Lower leg skin (tissue), 3 donors: Measurements from ENCODE around the gene TRPM2.

ENCODE experiments used
- POLR2A ChIP-seq, 2 donors: fragments of 450-650 bp; IDR thresholded peaks; one replicate each; pipeline ENCODE4 v1.6.1; 2016 to 2017; ENCODE audit warnings: antibody characterized with exemption in 2 of 2, mild to moderate bottlenecking in 1 of 2, moderate library complexity in 1 of 2
- TF ChIP-seq, protein P1 (sequence below), 3 donors: fragments of 450-650 bp; IDR thresholded peaks; one replicate each; pipeline ENCODE4 v1.5.1; 2016; ENCODE audit warnings: antibody characterized with exemption in 3 of 3, mild to moderate bottlenecking in 3 of 3, moderate library complexity in 2 of 3

DNA sequence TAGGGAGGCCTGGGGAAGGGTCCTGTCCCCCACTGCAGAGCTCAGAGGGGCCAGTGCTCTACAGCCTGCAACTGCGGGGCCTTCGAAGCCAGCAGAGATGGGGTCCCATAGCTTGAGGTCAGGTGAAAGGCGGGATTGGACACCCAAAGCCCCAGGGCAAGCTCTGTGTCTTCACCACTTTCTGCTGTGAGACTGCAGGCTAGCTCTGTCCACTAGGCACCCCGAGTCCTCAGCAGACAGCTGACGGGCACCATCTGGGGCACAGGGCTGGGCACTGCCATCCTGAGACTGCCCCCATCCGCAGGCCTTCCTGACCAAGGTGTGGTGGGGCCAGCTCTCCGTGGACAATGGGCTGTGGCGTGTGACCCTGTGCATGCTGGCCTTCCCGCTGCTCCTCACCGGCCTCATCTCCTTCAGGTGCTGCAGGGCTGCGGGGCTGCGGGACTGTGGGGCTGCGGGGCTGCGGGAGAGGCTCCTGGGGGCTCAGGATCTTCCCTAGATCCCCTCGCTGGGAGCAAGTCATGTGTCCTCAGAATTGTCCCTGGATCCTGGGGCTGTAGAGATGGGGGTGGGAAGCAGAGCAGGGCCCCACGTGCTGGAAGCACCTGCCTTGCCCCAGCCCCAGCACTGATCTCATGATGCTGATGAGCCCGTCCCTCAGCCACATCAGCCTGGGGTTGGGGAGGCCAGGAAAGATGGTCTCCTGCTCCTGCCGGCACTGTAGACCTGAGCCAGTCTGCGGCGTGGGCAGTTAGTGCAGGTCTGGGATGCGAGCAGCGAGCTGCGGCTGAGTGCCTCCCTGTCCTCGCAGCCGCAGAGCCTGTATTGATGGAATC is 46.8 kb downstream of the TRPM2 start:
- TF ChIP-seq, protein P1, sequence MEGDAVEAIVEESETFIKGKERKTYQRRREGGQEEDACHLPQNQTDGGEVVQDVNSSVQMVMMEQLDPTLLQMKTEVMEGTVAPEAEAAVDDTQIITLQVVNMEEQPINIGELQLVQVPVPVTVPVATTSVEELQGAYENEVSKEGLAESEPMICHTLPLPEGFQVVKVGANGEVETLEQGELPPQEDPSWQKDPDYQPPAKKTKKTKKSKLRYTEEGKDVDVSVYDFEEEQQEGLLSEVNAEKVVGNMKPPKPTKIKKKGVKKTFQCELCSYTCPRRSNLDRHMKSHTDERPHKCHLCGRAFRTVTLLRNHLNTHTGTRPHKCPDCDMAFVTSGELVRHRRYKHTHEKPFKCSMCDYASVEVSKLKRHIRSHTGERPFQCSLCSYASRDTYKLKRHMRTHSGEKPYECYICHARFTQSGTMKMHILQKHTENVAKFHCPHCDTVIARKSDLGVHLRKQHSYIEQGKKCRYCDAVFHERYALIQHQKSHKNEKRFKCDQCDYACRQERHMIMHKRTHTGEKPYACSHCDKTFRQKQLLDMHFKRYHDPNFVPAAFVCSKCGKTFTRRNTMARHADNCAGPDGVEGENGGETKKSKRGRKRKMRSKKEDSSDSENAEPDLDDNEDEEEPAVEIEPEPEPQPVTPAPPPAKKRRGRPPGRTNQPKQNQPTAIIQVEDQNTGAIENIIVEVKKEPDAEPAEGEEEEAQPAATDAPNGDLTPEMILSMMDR (IDR thresholded peaks at IDR 0.05) = no peak
- no peak for TF ChIP-seq POLR2A (IDR thresholded peaks at IDR 0.05)
